Measurements from ENCODE around the gene NEK6.

NEK6 gene

DNA sequence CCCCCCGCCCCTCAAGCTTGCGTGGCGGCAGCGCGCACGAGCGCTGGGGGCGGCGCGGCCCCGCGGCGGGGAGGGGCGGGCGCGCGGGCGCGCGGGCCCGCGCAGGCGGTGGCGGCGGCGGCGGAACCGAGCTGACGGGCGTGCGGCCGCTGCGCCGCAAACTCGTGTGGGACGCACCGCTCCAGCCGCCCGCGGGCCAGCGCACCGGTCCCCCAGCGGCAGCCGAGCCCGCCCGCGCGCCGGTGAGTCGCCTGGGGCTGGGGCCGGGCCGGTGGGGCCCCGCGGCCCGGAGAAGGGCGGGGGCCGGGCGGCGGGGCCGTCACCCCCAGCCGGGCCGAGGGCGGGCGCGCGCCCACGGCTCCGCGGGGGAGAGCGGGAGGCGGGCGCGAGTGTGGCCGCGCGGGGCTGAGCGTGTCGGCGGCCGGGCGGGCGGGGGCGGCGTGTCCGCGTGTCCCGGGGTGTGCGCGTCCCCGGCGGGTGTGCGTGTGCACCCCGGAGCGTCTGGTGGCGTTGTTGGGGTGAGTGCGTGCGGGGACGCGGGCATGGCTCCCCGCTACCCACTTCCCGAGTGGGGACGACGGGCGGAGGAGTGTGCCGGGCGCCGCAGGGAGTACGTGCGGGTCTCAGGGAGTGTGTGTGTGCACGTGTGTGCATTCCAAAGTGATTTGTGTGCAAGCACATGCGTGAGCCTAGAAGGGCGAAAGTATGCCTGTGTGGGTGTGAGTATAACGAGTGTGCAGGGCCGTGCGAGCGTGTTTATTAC lies at the start of gene NEK6:
Gene NEK6, plus strand, starts transcription at position 106 of the 763 bp plus-strand sequence. CDS start 44,016 bp downstream, outside the sequence.
- DNase-seq, result peak; percentile 45 to 52

DNA sequence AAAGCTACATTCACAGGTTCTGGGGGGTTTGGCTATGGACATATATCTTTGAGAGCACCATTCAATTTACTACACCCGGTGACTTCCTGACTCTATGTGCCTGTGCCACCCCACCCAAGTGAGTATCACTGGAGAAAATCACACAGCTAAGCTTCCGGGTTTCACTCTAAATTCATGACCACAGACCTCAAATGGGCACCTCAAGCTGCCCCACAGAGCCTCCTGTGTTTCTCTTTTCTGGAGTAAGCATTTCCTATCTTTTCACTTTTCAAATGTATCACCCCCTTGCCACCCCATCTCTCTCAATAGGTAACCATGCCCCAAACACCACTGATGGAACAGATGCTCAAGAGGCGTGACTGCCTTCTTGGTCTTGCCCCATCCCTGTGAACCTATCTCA lies 49.2 kb upstream of the NEK6 start:
- DNase-seq, result peak in 1 of 2 donors; percentile 35

DNA sequence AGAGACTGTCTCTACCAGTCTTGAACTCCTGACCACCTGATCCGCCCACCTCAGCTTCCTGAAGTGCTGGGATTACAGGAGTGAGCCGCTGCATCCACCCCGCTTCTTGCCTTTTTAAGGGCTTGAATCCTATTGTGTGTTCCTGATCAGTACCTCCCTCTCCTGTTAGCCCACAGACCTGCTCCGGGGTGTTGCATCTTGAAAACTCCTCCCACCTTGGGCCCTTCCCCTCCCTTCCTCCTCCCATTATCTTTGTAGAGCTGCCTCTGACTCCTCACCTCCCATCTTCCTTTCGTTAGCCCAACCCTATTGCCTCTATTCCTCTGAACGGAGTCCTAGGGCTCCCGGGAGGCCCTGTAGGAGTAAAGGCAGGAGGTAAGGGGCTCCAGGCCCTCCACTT lies 48.5 kb upstream of the NEK6 start:
- no peak for DNase-seq

DNA sequence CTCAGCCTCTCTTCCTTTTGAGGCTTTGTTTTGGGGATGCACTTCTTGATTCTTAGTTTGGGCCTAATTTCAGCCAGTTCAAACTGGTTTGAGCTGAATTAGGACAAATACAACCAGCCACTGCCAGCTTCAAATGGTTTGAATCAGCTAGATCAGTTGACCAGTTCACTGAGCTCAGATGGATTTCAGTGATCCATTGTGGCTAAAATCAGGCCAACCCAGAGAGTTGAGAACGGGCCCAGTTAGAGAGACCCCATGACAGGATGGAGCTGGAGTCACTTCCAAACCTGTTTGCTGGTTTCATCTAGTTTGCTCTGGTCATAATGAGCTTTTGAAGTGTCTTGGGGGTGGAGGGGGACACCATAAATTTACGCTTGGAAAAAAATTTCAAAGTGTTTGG lies 48.0 kb upstream of the NEK6 start:
- DNase-seq, result no peak

DNA sequence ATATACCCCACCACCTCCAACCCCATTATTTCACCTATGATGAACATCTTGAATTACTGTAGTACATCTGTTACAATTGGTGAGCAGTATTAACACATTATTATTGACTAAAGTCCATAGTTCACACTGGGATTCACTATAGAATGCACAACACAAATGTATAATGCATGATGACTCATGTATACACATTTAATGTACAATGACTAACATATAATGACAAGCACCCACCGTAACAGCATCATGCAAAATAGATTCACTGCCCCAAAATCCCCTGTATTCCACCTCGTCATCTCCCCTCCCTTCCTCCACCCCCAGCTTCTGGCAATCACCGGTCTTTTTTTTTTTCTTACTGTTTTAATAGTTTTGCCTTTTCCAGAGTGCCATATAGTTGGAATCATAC lies 47.1 kb upstream of the NEK6 start:
- DNase-seq, result peak in 1 of 2 donors; percentile 39

DNA sequence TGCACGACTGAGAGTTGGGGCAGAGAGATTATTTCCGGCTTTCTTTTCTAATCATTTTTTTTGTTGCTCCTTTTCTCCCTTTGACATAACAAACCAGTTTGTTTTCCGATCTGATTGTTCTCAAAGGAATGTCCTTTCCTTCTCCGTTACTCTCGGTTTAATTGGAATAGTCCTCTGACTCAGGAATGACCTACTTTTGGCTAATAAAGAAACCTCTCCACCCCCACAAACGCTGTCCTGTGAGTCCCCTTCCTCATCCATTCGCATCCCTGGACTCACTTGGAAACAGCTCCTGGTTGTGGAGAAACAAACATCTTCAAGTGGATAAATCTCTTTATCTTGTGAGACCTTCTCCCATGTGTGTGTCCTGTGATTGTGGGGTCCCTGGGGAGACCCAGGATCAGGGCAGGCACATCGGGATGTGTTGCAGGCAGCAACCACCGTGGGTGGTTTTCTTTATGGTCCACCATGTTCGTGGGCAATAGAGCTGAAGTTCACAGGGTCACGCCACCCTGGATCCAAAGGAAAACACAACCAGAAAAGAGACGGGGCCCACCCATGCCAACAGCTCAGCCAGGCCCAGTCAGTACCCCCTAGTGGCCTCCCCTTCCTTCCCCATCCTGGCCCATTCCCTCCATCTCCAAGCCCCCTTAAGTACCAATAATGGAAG lies 45.2 kb upstream of the NEK6 start:
- no peak for DNase-seq

DNA sequence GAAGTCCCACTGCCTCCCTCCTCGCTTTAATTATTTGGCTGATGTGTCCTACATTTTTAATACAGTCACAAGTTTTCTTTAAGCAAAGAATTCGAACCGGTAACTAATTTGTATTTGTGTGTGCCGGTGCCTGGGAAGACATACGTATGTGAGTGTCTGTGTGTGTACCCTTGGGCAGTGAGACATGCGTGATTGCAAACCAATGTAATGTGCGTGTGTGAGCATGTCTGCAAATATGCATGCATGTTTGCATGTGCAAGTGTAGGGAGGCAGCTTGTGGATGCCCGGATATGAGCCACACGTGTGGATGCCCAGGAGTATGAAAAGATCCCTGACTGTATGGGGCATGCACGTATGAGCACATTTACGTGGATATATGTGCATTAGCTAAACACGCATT lies 44.4 kb upstream of the NEK6 start:
- DNase-seq, result no peak

DNA sequence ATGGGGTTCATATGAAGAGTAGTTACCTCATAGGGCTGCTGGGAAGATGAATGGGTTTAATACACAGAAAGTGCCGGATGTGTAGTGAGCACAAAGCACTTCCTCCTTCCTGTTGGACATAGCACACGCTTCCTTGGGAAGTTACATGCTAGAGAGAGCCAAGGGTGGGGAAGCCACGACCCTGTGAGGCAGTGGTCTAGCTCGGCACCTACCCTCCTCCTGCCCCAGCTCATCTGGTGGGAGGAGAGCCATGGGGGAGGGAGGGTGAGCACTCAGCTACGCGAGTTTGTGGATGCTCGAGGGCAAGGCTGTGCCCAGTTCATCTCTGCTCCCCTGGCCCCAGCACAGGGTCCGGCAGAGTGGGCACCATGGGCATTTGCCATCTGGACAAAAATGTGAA lies 43.6 kb upstream of the NEK6 start:
- no peak for DNase-seq

DNA sequence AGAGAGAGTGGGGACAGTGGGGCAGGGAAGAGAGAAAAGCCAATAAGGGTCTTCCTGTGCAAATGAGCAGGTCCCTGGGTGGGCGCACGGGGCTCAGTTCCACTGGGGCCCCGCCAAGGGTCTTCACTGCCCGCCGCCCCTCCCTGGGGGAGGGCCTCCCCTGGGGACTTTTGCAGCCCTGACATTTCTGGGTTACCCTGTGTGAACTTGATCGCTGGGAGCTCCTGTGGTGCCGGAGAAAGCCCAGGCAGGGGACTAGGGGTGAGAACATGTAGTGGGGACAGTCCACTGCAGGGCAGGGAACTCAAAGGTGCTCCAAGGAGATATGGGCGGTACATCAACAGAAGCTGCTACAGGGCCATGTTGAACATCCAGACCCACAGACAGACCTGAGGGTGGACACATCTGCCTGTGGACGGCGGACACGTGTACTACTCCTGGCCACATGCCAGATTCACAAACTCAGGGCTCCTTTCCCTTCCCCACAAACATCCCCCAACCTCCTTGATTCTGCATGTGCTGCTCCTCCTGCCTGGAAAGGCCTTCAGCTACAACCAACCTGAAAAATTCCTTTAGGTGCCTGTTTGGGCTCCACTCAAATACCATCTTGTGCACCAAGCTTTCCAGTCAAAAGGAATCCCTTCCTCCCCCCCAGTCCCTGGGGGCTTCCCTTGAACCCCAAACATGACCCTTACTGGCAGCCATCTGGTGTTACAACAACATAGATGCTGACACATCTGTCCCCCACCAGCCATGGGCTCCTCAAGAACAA lies 43.0 kb upstream of the NEK6 start:
- no peak for DNase-seq

DNA sequence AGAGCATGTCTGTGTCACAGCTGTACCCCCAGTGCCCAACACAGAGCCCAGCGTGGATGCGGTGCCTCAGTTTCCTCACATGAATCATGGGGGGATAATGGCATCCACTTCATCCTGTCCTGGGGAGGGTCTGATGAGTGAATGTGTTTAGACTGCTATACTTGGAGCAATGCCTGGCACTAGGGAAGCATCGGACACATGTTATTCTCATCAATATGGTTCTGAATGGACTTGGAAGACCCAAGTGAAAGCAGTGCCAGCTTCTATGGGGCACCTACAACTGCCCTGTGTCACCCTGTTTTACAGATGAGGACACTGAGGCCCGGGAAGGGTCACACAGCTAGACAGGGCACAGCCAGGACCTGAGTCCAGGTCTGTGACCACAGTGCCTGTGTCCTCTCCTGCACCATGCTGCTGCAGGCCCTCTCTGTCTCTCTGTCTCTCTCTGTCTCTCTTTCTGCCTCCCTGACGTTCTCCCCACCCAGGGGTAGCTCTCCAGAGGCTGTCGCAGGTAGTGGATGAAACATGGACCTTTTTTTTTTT lies 42.3 kb upstream of the NEK6 start:
- no peak for DNase-seq

DNA sequence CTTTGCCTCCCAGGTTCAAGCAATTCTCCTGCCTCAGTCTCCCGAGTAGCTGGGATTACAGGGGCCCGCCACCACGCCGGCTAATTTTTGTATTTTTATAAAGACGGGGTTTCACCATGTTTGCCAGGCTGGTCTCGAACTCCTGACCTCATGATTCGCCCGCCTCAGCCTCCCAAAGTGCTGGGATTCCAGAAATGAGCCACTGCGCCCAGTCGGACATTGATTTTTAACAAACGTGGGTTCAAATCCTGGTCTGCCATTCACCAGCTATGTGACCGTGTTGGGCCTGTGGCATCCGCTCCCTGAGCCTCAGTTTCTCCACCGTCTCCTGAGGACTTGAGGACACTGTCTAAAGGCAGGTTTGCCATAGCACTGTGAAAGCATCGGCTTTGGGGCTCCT lies 41.8 kb upstream of the NEK6 start:
- DNase-seq, result no peak

DNA sequence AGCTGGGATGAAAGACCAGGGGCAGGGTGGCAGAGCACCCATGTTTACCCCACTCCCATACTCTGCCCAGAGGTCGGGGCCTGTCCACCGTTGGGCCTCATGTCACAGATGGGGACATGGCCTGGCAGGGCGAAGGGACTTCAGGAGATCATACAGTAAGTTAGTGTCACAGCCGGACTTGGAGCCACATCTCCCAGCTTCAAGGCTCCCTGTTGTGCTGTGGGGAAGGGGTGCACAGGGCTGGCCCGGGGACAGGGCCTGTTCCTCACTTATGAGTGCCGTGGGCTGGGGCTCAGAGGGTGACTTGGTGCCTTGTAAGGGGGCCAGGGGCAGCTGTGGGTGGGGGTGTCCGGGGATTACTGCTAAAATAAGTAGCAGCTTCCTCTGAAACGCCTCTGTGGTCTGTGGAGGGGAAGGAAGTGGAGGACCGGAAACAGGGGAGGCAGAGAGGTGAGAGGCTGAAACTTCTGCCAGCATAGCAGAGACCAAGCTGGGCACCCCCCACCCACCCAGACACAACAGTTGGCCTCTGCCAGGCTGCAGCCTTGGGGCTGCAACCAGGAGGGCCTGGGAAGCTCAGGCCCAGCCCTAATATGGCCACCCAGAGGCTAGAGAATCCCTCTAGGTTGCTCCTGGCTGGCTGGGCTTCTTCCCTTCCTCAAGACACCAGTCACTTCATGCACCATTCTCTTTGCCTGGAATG lies 41.1 kb upstream of the NEK6 start:
- DNase-seq, result peak; percentile 71 to 81

DNA sequence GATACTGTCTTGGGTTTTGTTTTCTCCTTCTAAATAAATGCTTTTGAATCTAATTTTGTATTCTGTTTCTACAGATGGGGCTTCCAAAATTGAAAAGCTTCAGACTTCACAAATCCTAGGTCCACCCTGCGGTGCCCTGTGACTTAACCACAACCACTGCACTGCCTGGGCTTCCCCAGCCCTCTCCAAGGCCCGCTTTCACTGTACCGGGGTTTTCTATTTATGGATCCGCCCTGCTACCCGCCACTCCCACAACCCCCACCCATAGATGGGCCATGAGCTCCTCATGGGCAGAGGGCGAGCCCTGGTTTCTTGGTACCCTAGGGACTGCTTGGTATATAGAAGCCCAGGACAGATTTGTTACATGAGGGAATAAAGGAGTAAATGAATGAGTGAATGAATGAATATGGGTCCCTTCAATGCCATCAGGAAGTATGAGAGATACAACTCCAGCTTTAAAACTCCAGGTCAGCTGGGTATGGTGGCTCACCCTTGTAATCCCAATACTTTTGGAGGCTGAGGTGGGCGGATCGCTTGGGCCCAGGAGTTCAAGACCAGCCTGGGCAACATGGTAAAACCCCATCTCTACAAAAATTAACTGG lies 39.8 kb upstream of the NEK6 start:
- DNase-seq, result no peak

DNA sequence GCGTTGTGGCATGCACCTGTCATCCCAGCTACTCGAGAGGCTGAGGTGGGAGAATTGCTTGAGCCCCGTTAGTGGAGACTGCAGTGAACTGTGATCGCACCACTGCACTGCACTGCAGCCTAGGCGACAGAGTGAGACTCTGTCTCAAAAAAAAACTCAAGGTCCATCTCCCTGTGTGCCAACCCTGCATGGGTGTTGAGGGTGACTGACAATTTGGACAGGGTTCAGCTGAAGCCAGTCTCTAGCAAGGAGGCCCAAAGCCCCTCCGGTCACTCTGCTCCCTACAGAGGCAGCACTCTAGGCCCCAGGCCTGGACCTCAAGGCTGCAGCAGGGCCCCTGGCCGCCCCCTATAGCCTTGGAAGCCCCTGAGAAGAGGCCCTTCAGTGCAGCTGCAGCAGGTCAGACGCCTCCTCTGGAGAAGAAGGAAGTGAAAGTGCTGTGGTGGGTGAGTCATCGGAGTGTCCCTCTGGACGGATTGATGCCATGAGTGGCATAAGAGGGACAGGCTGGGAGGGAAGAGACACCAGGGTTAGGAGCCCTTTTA lies 39.2 kb upstream of the NEK6 start:
- DNase-seq, result peak; percentile 31 to 83

DNA sequence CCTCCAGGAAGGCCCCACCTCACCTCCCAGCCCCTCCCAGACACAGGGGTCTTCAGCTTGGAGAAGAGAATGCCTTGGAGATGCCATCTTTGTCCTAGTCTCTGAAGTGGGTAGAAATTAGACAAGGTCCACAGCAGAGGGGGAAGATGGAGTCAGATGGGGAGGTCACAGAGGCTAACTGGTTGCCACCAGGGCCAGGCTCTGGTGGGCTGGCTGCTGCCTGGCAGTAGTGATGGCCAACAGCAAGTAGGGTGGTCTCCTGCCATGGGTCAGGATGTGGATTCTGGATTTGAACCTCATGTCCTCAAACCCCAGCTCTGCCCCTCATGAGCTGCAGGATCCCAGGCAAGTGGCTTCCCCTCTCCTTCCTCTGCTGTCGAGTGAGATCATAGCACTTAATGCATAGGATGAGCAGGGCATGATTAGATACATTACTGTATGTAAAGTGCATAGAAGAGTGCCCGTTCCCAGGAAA lies 38.7 kb upstream of the NEK6 start:
- no peak for DNase-seq

DNA sequence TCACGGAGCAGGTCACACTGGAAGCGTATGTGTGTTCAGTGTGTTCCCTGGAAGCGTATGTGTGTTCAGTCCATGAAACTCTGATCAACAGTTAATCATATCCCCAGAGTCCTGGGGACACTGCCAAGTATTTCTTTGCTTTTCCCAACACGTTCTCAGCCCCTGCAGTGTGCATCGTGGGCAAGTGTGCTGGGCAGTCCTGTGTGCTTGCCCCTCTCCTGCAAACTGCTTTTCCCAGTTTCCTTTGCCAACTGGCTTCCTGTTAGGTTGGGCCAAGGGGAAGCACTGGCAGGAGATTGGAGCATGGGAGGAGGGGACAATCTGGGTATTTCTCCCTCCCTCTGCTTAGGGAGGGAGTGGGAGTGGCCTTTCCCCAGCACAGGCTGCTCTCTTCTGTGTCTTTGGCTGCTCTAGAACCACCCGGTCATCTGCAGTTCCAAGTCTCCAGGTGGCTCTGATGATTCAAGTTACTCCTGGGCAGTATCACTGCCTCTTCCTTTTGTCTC lies 36.8 kb upstream of the NEK6 start:
- no peak for DNase-seq

DNA sequence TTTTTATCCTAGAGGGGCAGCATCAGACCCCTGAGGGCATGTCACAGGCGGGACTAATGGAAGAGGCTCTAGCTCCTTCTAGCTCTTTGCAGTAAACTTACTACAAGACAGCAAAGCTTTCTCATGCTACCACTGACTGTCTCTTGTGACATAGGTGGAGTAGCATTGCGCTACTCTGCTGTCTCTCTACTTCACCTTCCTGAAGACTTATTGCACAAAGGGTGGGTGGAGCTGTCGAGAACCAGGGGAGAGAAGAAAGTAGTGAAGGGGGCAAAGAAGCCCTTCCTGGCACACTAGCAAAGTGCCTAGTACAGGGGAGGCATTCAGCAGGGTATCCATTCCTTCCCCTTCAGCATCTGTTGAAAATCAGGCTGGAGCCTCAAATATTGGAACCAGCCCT lies 36.1 kb upstream of the NEK6 start:
- DNase-seq, result no peak

DNA sequence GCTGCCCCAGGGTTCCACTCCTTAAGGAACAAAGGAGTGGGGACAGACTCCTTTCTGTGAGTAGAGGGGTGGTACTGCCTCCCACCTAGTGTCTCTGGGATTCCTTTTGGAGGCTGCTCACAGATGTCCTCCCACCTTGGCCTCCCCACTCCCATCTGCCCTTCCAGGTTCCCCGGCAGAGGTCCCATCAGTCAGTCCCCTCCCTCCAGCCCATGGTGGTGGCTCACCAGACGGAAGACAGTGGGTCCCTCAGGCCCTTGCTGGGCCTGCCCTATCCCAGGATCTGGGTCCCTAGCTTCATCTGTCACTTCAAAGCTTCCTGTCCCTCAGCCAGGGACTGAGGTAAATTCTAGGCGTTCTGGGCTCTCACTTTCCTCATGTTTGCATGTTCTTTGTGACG lies 35.6 kb upstream of the NEK6 start:
- no peak for DNase-seq

DNA sequence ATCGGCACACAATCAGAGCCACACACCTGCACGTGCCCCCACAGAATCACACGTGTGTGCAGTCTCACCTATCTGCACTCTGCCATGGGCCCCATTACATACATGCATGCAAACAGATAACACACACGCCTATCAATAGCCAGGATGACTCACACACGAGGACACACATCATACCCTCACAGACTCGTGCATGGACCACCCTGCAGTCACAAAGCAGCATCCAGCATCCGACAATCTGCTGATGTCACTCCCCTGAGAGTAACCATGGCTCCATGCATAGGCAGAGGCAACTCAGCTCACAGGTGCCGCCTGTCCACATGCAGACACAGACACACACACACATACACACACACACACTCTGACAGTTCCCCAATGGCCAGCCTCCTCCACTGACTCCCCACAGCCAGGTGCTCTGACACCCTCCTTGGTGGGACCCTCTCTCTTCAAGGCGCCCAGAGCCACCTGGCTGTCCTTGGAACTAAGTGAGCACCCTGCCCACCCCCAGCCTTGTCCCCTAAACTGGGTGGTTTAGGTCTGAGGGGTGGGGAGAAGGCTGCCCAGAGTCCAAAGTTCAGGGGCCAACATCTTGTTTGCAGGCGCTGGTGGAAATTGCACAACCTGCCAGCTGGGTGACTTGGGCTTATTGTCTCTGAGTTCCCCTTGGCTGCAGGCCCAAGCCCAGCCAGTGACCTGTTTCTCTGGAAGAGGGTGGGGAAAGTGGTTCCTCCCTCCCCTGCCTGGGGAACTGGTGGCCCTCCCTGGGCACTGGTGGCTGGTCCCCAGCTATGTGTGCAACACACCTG lies 34.6 kb upstream of the NEK6 start:
- DNase-seq, result peak in 1 of 2 donors; percentile 76

DNA sequence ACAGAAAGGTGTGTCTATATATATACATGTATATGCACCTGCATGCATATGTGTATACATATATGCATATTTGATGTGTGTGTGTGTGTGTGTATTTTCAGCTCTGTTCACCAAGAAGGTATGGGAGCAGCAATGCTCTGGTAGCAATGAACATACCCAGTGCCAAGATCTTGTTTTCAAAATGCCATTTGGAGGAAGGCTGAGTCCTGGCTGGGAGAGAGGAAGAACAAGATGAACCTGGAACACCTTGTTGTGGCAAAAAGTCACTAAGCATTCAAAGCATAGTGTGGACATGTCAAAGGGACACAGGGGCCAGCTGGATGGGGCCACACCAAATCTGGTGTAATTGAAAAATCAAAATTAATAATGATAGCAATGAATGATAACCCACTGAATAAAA lies 31.8 kb upstream of the NEK6 start:
- no peak for DNase-seq

DNA sequence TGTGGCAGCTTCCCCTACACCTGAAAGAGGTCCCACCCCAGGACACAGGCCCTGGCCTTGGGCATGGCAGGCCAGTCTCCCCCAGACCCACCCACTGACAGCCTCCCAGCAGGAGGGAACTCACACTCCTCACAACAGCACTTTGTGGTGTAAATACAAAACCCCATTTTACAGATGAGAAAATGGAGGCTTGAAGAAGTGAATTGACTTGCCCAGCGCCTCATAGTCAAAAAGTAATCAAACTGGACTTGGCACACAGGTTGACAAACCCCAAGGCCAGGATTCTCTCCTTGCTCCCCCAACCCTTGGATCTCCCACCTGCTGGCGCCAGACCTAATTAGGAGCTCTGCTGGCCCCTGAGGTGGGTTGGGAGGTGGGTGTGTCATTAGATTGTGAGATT lies 29.2 kb upstream of the NEK6 start:
- no peak for DNase-seq
